HG03045 (cell line): ENCODE data around the gene EBF4.

ENCODE experiments used
- ATAC-seq: cut with Tn5 transposase; IDR thresholded peaks from one replicate; pipeline ENCODE4 v1.9.1; 2021; ENCODE audit warnings: mild to moderate bottlenecking, moderate library complexity; ENCODE audit not compliant: unreplicated experiment

Gene EBF4, protein sequence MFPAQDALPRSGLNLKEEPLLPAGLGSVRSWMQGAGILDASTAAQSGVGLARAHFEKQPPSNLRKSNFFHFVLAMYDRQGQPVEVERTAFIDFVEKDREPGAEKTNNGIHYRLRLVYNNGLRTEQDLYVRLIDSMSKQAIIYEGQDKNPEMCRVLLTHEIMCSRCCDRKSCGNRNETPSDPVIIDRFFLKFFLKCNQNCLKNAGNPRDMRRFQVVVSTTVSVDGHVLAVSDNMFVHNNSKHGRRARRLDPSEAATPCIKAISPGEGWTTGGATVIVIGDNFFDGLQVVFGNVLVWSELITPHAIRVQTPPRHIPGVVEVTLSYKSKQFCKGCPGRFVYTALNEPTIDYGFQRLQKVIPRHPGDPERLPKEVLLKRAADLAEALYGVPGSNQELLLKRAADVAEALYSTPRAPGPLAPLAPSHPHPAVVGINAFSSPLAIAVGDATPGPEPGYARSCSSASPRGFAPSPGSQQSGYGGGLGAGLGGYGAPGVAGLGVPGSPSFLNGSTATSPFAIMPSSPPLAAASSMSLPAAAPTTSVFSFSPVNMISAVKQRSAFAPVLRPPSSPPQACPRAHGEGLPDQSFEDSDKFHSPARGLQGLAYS

GRCh38 chr20:2692036-2692885, at the start of gene EBF4:
EBF4 (plus strand) TSS chr20:2692780; CDS start chr20:2693646, 866 bp downstream.
- no peak for ATAC-seq

DNA sequence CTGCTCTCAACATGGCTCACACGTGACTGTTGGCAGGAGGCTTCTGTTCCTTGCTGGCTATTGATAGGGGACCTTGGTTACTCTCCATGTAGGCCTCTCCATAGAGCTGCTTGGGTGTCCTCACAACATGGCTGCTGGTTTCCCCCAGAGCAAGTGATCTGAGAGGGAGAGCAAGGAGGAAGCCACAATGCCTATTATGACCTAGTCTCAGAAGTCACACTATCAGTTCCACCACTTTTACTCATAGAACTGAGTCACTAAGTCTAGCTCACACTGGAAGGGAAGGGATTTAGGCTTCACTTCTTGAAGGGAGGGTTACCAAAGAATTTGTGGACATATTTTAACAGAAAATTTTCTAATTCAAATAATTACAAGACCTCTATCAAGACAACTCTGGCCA, 48.9 kb upstream of the EBF4 start:
- no peak for ATAC-seq

GRCh38 chr20:2651772-2652723, 40.5 kb upstream of the EBF4 start, which contains the start of gene NOP56:
NOP56 (plus strand) TSS chr20:2652632; CDS start chr20:2652661, 29 bp downstream.
- ATAC-seq = peak; percentile 88

- ATAC-seq = peak; percentile 47
Observed at GRCh38 chr20:2652724-2653555, 39.6 kb upstream of the EBF4 start.

DNA sequence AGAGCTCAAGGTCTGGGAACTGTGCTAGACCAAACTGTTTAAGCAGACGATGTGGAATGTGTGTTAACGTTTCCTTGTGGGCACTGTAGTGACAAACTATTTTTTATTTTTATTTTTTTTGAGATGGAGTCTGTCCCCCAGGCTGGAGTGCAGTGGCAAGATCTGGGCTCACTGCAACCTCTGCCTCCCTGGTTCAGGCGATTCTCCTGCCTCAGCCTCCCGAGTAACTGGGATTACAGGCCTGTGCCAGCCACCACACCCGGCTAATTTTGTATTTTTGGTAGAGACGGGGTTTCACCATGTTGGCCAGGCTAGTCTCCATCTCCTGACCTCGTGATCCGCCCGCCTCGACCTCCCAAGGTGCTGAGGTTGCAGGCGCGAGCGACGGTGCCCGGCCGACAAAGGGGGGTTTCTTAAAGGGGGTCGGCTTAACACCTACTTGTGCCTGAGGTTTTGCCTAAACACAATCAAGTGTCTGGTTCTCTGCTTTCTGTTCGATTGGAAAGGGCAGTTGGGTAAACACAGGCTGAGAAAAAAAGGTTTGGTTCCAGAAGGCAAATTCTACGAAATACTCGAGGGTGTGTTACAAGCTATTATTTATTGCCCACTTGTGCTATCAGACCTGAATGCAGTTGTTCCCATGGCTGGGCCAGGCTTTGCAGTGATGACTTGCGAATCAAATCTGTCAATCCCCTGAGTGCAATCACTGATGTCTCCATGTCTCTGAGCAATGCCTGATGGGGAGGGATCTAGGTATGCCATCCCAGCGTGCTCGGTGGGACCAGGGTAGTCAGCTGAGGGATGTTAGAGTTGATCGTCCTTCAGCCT, 38.8 kb upstream of the EBF4 start:
- no peak for ATAC-seq

DNA sequence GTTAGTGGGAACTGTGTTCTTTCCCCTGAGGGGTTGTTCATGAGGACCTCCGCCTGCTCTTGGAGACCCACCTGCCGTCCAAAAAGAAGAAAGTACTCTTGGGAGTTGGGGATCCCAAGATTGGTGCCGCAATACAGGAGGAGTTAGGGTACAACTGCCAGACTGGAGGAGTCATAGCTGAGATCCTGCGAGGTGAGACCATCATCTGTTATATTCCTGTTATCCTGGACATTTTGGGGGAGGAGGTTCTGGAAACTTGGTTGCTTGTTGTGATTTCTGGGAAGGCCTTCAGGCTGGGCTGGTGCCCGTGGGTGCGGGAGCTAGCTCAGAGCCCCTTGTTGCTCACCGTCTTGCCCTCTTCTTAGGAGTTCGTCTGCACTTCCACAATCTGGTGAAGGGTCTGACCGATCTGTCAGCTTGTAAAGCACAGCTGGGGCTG, 38.2 kb upstream of the EBF4 start:
- ATAC-seq = no peak

GRCh38 chr20:2654831-2655230, 37.7 kb upstream of the EBF4 start:
- ATAC-seq = no peak

DNA sequence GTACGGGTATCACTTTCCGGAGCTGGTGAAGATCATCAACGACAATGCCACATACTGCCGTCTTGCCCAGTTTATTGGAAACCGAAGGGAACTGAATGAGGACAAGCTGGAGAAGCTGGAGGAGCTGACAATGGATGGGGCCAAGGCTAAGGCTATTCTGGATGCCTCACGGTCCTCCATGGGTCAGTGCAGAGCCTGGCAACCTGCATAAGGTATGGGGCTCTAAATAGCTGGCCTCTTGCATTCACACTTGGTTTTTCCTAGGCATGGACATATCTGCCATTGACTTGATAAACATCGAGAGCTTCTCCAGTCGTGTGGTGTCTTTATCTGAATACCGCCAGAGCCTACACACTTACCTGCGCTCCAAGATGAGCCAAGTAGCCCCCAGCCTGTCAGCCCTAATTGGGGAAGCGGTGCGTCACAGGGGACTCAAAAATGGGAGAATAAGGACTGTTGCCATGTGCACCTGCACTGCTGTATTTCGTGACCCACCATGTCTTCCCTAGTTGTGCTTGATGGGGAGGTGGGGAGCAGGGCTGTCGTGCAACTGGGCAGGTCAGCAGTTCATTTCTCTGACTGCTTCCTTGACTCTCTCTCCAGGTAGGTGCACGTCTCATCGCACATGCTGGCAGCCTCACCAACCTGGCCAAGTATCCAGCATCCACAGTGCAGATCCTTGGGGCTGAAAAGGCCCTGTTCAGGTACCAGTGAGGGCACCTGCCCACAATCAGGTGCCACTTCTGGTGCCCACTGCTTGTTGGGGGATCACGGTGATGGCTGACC, 37.1 kb upstream of the EBF4 start:
- ATAC-seq = no peak

- no peak for ATAC-seq
Observed at GRCh38 chr20:2656471-2657117, 36.0 kb upstream of the EBF4 start.

DNA sequence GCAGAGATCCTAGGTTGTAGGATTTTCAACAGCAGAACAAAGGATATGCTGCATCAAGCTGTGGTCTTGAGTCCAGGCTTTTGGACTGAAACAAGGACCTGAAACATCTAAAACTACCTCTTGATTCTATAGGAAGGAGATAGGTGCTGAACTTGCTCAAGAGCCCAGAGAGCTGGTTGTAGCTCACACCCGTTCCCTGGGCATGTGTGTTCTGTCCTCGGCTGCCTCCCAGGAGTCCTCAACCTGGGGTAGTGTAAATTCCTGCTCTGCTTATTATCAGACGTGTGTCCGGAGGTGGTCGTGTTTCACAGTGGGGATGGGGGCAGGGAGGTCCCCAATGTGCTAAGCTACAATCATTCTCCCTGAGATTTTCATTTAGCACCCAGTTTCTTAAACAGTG, 35.3 kb upstream of the EBF4 start:
- ATAC-seq = no peak

- no peak for ATAC-seq
Observed at GRCh38 chr20:2657674-2658073, 34.9 kb upstream of the EBF4 start.

GRCh38 chr20:2658414-2659354, 33.9 kb upstream of the EBF4 start:
- ATAC-seq = no peak

DNA sequence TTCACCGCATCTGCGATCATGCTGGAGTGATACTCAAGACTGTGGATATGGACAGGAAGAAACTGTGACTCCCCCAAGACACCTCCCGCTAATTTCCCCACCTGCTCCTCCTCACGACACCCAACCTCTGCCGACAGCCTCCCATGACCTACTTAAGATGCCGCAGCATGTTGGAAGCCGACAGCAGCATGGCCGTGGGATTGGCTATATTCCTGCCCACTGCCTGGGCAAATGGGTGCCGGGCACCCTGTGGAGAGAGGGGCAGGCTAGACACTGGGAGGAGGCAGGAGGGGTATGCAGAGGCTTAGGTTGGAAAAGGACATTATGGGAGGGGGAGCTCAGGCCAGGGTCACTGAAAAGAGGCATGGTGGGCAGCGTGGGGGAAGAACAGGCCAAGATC, 33.0 kb upstream of the EBF4 start:
- ATAC-seq = no peak

- ATAC-seq = no peak
Observed at GRCh38 chr20:2663364-2663886, 29.2 kb upstream of the EBF4 start.

GRCh38 chr20:2663887-2664719, 28.5 kb upstream of the EBF4 start, which contains the start of gene IDH3B:
IDH3B (minus strand) TSS chr20:2664216; CDS start chr20:2664188, 28 bp downstream.
- peak; percentile 86 for ATAC-seq
